GM21515 (cell line): ENCODE measurements around the gene MED8.

ENCODE experiments used
- ATAC-seq: cut with Tn5 transposase; IDR thresholded peaks from one replicate; pipeline ENCODE4 v1.9.1; 2021; ENCODE audit not compliant: unreplicated experiment

The MED8 gene

DNA sequence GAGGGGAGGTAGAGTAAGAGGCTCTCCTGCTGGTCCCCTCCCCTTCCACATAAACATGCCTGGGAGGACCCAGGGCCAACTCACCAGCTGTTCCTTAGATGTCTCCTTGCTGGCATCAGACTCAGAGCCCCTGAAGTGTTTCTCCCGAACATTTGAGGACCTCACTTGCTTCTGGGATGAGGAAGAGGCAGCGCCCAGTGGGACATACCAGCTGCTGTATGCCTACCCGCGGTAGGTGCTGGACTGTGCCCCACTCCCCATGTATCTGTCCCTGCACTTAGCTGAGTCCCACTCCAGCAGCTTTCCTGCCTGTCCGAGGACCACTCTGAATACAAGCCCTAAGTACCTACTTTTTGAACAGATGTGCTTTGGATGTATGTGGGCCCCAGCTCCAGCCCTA, 51.6 kb downstream of the MED8 start:
- no peak for ATAC-seq

DNA sequence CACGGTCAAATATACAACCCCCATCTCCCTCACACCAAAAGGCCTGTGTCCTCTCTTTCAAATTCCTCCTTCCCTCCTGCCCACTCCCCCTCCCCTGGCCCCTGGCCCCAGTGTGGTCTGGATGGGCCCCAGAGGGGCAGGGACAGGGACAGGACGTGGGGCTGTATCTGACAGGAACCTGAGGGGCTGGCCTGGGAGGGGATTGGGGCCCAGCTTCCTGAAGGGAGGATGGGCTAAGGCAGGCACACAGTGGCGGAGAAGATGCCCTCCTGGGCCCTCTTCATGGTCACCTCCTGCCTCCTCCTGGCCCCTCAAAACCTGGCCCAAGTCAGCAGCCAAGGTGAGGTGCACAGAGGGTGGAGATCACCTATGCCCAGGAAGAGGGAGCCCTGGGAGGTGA, 52.0 kb downstream of the MED8 start, which contains the start of gene MPL:
Gene MPL, plus strand, starts transcription at position 231 of the 400 bp plus-strand sequence. Its CDS starts 31 bp downstream, at position 262.
- ATAC-seq, result no peak

DNA sequence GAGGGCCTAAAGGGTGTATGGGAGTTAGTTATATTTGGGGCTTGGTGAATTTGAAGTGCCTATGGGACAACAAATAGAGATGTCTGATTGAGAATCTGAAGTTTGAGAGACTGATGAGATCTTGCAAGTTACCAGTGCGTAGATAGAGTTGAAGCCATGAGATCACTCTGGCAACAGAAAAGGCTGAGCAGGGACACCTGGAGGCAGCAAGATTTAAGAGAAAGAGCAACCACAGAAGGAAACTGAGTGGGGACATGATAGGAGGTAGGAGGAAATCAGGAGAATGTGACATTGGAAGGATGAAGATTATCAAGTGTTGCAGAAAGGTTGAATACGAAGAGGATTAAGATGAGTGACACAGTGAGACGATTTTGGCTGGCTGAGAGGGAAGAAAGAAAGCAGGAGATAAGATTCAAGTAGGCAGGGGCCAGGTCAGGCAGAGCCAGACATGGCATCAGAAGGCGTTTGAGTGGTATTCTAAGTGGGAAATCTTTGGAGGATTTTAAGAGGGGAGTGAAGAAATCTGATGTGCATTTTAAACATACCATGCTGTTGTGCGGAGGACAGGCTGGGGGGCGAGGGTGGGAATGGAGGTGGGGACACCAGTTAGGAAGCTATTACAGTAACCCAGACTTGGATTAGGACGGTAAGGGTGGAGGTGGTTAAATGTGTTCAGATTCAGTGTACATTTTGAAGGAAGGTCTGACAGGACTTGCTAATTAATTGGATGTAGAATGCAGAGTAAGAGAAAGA, 55.0 kb downstream of the MED8 start:
- ATAC-seq, result no peak
